ENCODE data around the gene DSG3.

The DSG3 gene

DNA sequence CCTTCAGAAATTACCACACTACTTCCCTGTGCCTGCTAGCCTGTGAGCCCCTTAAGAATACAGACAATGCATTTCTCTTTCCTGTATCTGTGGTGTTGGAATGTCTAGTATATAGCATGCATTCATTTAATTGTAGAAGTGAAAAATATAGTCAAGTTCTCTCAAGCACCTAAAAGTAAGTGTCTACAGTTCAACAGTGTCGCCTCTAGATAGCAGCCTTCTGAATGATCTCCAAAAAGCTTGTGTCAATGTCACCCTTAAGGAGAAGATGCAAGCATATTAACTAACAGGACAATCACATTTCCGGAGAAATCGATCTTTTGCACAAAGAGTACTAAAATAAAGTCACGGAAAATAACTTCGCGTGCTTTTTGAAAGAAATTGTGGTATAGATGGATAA is 27.5 kb upstream of the DSG3 start:
- Histone ChIP-seq H3K36me3 (ENCODE audit: control insufficient read depth, insufficient read depth, low read length) (no peaks in the 10 kb centered on the region), H3K9ac (ENCODE audit: low read length) (no peak overlapping the region), H3K27me3 (ENCODE audit: control insufficient read depth, insufficient read depth, low read length) (no peaks in the 10 kb centered on the region), H3K27ac (ENCODE audit: low read depth, low read length) (no peak overlapping the region), H3K4me3 (ENCODE audit: low read length) (no peak overlapping the region), H3K4me1 (ENCODE audit: control insufficient read depth, insufficient read depth, low read length) (no peaks in the 10 kb centered on the region)

DNA sequence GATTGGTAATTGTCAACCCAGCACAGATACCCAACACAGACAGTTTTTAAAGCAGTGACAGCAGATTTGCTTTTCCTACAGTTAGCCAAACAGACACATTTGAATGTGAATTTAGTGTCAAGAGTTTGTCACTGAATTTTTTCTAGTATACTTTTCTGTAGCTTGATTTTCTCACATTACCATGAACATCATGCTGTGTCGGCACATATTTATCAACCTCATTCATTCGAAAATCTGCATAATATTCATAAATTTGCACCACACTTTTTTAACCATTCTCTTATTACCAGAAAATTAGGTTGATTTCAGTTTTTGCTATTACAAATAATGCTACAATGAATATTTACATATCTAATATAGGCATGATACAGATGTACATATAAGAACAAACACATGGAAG is 27.0 kb upstream of the DSG3 start:
- Histone ChIP-seq H3K27ac (ENCODE audit: low read depth, low read length) (no peak overlapping the region), H3K9ac (ENCODE audit: low read length) (no peak overlapping the region), H3K36me3 (ENCODE audit: control insufficient read depth, insufficient read depth, low read length) (no peaks in the 10 kb centered on the region), H3K4me1 (ENCODE audit: control insufficient read depth, insufficient read depth, low read length) (no peaks in the 10 kb centered on the region), H3K27me3 (ENCODE audit: control insufficient read depth, insufficient read depth, low read length) (no peaks in the 10 kb centered on the region), H3K4me3 (ENCODE audit: low read length) (no peak overlapping the region)

DNA sequence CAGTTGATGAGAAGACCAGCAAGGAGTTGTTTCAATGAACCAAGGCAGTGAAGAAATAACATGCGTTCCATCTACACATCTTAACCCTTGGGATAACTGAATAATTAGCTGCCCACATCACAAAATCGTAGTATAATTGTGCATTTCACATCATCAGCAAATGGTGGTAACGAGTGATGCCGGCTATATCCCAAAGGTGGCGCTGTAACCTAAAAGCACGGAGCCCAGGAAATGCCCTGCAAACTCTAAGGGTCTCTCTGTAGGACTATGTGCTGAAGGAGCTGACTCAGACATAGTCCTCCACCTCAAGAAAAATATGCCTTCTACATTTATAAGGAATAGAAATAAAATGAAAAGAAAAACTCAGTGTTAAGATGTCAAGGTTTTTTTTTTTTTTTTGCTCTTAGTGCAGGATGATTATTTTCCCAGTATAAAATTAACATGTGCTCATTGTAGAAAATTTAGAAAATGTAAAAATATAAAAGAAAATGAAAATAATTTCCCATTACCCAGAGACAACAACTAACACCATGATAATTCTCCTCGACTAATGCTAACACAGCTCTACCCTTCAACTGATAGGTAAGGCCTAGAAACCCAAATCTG is 23.1 kb upstream of the DSG3 start:
- no peaks in the 10 kb centered on the region for H3K4me1 ChIP-seq (ENCODE audit: control insufficient read depth, insufficient read depth, low read length)
- H3K27me3 ChIP-seq (ENCODE audit: control insufficient read depth, insufficient read depth, low read length): no peaks in the 10 kb centered on the region
- no peak overlapping the region for H3K9ac ChIP-seq (ENCODE audit: low read length)
- H3K27ac ChIP-seq (ENCODE audit: low read depth, low read length): no peak overlapping the region
- H3K36me3 ChIP-seq (ENCODE audit: control insufficient read depth, insufficient read depth, low read length): no peaks in the 10 kb centered on the region
- H3K4me3 ChIP-seq (ENCODE audit: low read length): no peak overlapping the region

DNA sequence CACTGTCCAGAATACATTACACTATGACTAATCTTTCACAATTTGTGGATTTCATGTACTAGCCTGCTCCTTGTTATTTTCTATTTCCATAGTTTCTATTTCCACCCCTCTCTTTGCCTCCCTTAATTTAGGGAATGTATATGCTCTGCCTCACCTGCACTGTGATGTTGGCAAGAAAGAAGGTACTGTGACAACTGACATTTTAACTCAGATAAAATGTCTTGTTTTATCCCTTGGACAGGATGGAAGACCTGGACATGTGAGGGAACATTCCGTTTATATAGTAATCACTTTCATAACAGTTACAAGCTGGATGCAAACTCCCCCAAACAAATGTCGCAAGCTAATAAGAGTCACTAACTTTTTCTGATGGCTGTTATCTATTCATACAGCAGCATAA is 21.5 kb upstream of the DSG3 start:
- H3K4me1 ChIP-seq (ENCODE audit: control insufficient read depth, insufficient read depth, low read length): no peaks in the 10 kb centered on the region
- no peaks in the 10 kb centered on the region for H3K27me3 ChIP-seq (ENCODE audit: control insufficient read depth, insufficient read depth, low read length)
- no peaks in the 10 kb centered on the region for H3K36me3 ChIP-seq (ENCODE audit: control insufficient read depth, insufficient read depth, low read length)
- no peak overlapping the region for H3K4me3 ChIP-seq (ENCODE audit: low read length)
- H3K27ac ChIP-seq (ENCODE audit: low read depth, low read length): no peak overlapping the region
- H3K9ac ChIP-seq (ENCODE audit: low read length): no peak overlapping the region

DNA sequence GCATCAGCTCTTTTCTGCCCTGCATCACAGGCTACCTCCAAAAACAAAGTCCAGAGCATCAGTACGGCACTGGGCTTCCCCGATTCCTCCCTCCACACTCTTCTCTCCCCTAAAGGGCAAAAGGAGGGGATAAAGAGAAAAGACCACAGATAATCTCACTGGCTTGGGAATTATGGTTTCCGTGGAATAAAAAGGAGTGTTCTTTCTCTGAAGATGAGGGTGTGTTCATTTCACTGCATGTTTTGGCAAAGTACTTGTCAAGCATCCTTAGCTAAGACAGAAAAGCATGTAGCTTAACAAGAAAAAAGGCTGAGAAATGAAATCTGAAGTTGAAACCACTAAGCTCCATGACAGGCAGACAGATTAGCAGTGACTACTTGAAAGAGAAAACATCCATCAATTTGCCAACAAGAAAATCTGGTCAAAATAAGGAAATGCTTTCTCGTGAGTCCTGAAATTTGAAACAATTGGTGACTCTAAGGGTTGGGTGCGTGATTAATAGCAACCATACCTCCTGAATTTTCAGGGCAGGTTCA is 20.6 kb upstream of the DSG3 start:
- Histone ChIP-seq H3K4me1 (ENCODE audit: control insufficient read depth, insufficient read depth, low read length) (no peaks in the 10 kb centered on the region), H3K4me3 (ENCODE audit: low read length) (no peak overlapping the region), H3K36me3 (ENCODE audit: control insufficient read depth, insufficient read depth, low read length) (no peaks in the 10 kb centered on the region), H3K27ac (ENCODE audit: low read depth, low read length) (no peak overlapping the region), H3K27me3 (ENCODE audit: control insufficient read depth, insufficient read depth, low read length) (no peaks in the 10 kb centered on the region), H3K9ac (ENCODE audit: low read length) (no peak overlapping the region)

DNA sequence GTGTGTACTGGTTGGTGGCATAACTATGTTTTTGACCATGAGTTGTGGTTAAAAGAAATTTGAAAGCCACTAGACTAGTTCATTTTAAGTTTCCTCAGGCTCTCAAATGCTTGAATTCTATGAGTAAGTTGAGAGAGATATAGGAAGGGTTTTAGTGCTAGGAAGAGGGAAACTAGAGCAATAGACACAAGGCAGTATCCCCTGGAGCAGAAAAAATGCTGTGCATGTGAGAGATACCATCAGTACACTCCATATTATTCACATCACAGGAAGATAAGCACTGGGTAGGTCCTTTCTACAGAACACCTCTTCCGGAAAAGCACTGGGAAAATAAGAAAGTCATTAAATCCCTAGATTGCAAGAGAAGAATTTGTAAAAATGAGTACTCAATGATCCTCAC is 19.3 kb upstream of the DSG3 start:
- Histone ChIP-seq H3K4me3 (ENCODE audit: low read length) (no peak overlapping the region), H3K27me3 (ENCODE audit: control insufficient read depth, insufficient read depth, low read length) (no peaks in the 10 kb centered on the region), H3K36me3 (ENCODE audit: control insufficient read depth, insufficient read depth, low read length) (no peaks in the 10 kb centered on the region), H3K27ac (ENCODE audit: low read depth, low read length) (no peak overlapping the region), H3K4me1 (ENCODE audit: control insufficient read depth, insufficient read depth, low read length) (no peaks in the 10 kb centered on the region), H3K9ac (ENCODE audit: low read length) (no peak overlapping the region)

DNA sequence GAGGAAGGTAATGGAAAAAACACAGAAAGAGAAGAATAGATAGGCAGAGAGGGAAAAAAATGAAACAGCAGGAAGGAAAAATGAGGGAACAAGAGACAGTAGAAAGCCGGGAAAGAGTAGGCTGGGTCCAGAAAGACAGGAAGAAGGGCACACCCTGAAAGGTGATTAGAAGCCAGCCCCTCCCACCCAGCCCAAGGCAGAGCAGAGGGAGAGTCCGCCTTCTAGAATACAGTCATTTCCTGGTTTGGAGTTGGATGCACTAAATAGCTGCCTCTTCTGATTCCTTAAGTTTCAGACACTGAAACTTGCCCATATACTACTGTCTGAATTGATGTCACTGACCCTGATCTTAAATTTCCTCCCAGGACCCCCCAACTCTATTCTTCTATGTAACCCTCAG is 17.9 kb upstream of the DSG3 start:
- no peaks in the 10 kb centered on the region for H3K4me1 ChIP-seq (ENCODE audit: control insufficient read depth, insufficient read depth, low read length)
- H3K36me3 ChIP-seq (ENCODE audit: control insufficient read depth, insufficient read depth, low read length): no peaks in the 10 kb centered on the region
- H3K27ac ChIP-seq (ENCODE audit: low read depth, low read length): no peak overlapping the region
- no peaks in the 10 kb centered on the region for H3K27me3 ChIP-seq (ENCODE audit: control insufficient read depth, insufficient read depth, low read length)
- H3K9ac ChIP-seq (ENCODE audit: low read length): no peak overlapping the region
- H3K4me3 ChIP-seq (ENCODE audit: low read length): no peak overlapping the region

DNA sequence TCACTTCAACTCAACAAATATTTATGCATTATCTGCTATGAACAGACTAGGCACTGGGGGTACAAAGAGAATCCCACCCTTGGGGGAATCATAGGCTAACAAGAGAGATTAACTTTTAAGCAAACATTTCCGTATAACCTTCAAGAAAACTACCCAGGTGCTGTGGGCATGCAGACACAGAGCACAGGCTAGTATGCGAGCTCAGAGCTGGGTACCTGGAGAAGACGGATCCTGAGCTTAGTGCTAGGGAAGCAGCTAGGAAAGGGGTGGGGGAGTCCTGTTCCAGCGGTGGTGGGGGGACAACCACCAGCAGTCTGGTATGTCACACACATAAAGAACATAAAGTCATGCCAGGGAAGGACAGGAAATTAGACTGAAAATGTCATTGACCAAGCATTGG is 17.5 kb upstream of the DSG3 start:
- Histone ChIP-seq H3K4me1 (ENCODE audit: control insufficient read depth, insufficient read depth, low read length) (no peaks in the 10 kb centered on the region), H3K36me3 (ENCODE audit: control insufficient read depth, insufficient read depth, low read length) (no peaks in the 10 kb centered on the region), H3K9ac (ENCODE audit: low read length) (no peak overlapping the region), H3K4me3 (ENCODE audit: low read length) (no peak overlapping the region), H3K27ac (ENCODE audit: low read depth, low read length) (no peak overlapping the region), H3K27me3 (ENCODE audit: control insufficient read depth, insufficient read depth, low read length) (no peaks in the 10 kb centered on the region)

DNA sequence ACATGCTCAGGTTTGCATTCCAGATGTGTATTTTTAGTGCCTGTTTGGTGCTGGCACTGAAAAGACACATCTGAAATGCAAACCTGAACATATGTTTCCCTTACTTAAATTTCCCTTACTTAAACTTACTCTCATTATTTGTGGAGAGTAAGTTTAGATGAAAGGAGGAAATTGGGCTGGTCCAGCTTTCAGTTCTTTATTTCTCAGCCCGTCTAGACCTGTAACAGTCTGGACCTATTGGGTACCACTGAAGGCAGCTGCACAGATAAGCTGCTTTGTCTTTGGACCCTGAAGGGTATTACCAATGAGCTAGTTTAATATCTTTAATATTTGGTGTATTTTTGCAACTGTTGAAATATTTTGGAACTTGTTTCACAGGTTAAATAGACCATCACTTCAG is 17.0 kb upstream of the DSG3 start:
- H3K27ac ChIP-seq (ENCODE audit: low read depth, low read length): no peak overlapping the region
- no peaks in the 10 kb centered on the region for H3K36me3 ChIP-seq (ENCODE audit: control insufficient read depth, insufficient read depth, low read length)
- H3K4me1 ChIP-seq (ENCODE audit: control insufficient read depth, insufficient read depth, low read length): no peaks in the 10 kb centered on the region
- no peaks in the 10 kb centered on the region for H3K27me3 ChIP-seq (ENCODE audit: control insufficient read depth, insufficient read depth, low read length)
- H3K9ac ChIP-seq (ENCODE audit: low read length): no peak overlapping the region
- no peak overlapping the region for H3K4me3 ChIP-seq (ENCODE audit: low read length)

DNA sequence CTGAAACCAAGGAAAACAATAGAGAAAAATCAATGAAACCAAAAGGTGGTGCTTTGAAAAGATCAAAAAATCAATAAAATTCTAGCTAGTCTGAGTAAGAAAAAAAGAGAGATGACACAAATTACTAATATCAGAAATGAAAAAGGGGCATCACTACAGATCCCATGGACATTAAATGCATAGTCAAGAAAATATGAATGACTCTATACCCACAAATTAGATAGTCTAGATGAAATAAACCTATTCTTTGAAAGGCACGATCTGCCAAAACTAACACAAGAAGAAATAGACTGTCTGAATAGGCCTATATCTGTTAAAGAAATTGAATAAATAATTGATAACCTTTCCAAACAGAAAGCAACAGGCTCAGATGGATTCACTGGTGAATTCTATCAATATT is 15.2 kb upstream of the DSG3 start:
- no peaks in the 10 kb centered on the region for H3K36me3 ChIP-seq (ENCODE audit: control insufficient read depth, insufficient read depth, low read length)
- H3K27ac ChIP-seq (ENCODE audit: low read depth, low read length): no peak overlapping the region
- H3K27me3 ChIP-seq (ENCODE audit: control insufficient read depth, insufficient read depth, low read length): no peaks in the 10 kb centered on the region
- H3K4me3 ChIP-seq (ENCODE audit: low read length): no peak overlapping the region
- H3K9ac ChIP-seq (ENCODE audit: low read length): no peak overlapping the region
- no peaks in the 10 kb centered on the region for H3K4me1 ChIP-seq (ENCODE audit: control insufficient read depth, insufficient read depth, low read length)

DNA sequence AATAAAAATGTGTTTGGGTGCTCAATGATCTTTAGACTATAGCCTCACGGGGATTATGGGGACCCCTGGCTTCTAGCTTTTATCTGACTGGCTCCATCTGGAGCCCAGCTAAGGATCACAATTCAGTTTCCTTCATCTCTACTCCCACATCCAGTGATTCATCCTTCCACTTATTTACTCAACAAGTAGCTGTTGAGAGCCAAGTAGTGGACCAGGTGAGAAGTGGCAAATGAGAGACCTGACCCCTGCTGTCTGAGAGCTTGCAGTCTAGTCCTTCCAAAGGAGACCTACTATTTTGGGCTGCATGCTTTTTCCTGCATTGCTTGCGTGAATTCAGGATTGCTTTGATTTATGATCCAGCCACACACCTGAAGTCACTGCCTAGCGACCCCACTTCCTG is 10.7 kb upstream of the DSG3 start:
- no peak overlapping the region for H3K9ac ChIP-seq (ENCODE audit: low read length)
- no peak overlapping the region for H3K27ac ChIP-seq (ENCODE audit: low read depth, low read length)
- no peaks in the 10 kb centered on the region for H3K4me1 ChIP-seq (ENCODE audit: control insufficient read depth, insufficient read depth, low read length)
- no peaks in the 10 kb centered on the region for H3K27me3 ChIP-seq (ENCODE audit: control insufficient read depth, insufficient read depth, low read length)
- no peaks in the 10 kb centered on the region for H3K36me3 ChIP-seq (ENCODE audit: control insufficient read depth, insufficient read depth, low read length)
- H3K4me3 ChIP-seq (ENCODE audit: low read length): no peak overlapping the region

DNA sequence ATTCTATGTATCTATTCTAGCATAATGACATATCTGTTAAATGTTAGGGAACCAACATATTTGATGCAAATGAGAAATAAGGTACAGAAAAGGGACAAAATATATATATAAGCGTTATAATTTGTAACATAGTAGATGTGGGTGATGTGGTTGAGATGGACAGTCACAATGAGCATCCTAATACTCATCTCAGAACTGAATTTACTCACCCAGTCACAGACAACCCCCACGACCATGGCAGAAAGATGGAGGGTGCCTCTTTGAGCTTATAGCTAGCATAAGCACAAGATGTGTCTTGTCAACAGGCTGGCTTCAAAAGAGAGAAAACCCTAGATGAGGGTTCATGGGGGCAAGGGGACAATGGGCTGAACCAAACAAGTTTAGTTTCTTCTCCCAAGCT is 9.1 kb upstream of the DSG3 start:
- H3K9ac ChIP-seq (ENCODE audit: low read length): no peak overlapping the region
- H3K36me3 ChIP-seq (ENCODE audit: control insufficient read depth, insufficient read depth, low read length): no peaks in the 10 kb centered on the region
- no peak overlapping the region for H3K27ac ChIP-seq (ENCODE audit: low read depth, low read length)
- H3K27me3 ChIP-seq (ENCODE audit: control insufficient read depth, insufficient read depth, low read length): no peaks in the 10 kb centered on the region
- H3K4me1 ChIP-seq (ENCODE audit: control insufficient read depth, insufficient read depth, low read length): no peaks in the 10 kb centered on the region
- no peak overlapping the region for H3K4me3 ChIP-seq (ENCODE audit: low read length)

DNA sequence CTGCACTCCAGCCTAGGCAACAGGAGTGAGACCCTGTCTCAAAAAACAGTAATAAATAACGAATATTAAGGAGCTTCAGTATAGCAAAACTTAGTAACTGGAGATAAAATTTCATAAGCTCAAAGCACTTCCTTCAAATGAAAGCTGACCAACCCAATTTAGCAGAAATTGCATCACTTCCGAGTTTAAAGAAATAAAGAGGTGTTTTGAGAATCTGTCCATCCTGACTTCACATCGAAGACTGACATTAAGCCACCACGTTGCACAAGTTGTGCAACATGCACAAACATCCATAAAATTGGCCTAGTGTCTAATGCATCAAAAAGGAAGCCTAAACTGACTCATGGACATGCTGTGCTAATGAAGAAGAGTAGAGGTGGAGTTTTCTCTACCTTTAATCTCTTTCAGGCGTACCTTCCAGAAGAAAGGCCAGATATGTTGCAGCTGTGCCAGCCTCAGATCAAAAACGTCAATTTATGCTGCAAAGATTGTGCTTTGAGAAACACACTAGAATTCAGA is 7.7 kb upstream of the DSG3 start:
- Histone ChIP-seq H3K4me1 (ENCODE audit: control insufficient read depth, insufficient read depth, low read length) (no peaks in the 10 kb centered on the region), H3K27ac (ENCODE audit: low read depth, low read length) (no peak overlapping the region), H3K4me3 (ENCODE audit: low read length) (no peak overlapping the region), H3K9ac (ENCODE audit: low read length) (no peak overlapping the region), H3K27me3 (ENCODE audit: control insufficient read depth, insufficient read depth, low read length) (no peaks in the 10 kb centered on the region), H3K36me3 (ENCODE audit: control insufficient read depth, insufficient read depth, low read length) (no peaks in the 10 kb centered on the region)
